GM18873 (cell line): ENCODE measurements around the gene SAMD4B.
"Not testable (repeated sequence)": the region's sequence is repeated elsewhere in the genome, so short reads cannot be mapped to it uniquely, and the experiment has no call there.

ENCODE experiments used
- ATAC-seq: cut with Tn5 transposase; IDR thresholded peaks from one replicate; pipeline ENCODE4 v1.9.1; 2021; ENCODE audit warnings: mild to moderate bottlenecking, moderate library complexity, moderate number of reproducible peaks; ENCODE audit not compliant: unreplicated experiment, low FRiP score

The SAMD4B gene

DNA sequence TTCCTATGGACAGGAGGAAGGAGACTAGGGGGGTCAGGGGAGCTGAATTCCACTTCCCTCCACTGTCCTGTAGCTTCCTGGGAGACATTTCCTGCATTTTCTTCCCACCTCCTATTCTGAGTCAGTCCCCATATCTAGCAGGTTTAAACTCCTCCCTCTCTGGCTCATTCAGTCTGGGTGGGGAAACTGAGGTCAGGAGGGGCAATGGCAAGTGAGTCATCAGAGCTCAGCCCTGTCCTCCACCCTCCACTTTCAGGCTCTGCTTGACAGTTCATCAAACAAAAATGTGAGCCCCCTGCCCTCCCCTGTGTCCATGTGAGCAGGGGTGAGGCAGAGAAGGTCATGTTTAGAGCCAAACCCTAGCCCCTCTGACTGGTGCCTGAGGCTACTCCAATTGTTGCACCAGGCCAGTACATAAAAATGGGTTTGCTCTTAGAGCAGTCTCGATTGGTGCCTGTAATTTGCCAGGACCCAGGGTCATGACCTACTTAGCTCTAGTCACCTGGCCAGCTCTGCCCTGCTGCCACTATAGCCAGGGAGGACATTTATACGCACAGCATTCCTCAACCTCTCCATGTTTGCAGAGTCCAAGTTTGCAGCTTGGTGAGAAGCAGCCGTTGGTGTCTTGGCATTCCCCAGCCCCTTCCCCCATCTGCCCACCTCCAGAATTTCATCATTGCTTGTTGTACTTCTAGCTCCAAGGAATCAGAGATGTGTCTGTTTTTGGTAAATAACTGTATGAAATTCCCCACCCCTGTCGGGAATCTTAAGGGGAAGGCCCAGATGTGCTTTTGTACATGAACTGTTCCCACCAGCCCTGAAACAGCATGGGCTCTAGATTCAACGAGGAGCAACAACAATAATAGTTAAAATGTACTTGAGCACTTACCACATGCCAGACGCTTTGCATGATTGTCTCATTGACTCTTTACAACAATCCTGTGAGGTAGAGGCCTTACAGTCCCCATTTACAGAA lies 20.7 kb downstream of the SAMD4B start:
- ATAC-seq, result no peak

DNA sequence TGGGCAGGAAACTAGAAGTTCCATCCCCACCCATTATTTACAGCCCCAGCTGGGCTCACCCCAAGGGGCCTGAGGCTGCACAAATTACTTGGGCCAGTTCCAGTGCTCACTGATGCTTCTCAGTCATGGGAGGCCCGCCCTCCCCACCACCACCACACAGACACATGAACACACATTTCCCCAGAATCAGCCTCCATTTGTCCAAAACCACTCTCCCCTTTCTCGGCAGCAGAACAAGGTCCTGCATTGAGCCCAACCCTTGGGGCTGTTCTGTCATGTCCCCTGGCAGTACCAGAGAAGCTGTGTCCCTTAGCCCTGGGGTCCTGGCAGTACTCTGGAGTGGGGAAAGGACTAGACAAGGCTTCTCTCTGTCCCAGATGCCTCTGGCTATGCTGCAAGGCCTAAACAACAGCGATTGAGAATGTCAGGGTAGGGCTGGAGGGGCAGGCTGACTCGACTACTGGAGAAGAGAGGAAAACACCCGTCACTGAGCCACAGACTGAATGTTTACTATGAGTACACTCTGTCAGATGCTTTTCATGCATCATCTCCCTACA lies 21.8 kb downstream of the SAMD4B start:
- no peak for ATAC-seq

GRCh38 chr19:39365531-39365930 lies 23.3 kb downstream of the SAMD4B start:
- ATAC-seq, result no peak

GRCh38 chr19:39369200-39369599 lies 27.0 kb downstream of the SAMD4B start:
- ATAC-seq, result no peak

DNA sequence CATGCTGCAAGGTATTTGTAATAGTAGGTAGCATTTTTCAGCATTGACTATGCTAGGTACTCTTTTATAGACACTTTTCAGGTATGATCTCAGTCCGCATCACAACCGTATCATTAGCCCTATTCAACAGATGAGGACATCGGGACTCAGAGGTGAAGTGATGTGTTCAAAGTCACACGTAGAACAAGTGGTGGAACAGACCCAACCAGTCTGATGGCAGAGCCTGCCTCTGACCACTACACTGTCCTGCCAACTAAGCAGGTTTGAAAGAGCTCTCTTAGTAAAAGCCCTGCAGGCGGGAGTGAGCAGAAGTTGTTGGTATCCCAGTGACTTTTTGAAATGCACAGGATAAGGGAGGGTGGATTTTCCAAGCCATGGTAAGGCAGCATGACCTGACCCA lies 28.5 kb downstream of the SAMD4B start:
- ATAC-seq, result no peak

DNA sequence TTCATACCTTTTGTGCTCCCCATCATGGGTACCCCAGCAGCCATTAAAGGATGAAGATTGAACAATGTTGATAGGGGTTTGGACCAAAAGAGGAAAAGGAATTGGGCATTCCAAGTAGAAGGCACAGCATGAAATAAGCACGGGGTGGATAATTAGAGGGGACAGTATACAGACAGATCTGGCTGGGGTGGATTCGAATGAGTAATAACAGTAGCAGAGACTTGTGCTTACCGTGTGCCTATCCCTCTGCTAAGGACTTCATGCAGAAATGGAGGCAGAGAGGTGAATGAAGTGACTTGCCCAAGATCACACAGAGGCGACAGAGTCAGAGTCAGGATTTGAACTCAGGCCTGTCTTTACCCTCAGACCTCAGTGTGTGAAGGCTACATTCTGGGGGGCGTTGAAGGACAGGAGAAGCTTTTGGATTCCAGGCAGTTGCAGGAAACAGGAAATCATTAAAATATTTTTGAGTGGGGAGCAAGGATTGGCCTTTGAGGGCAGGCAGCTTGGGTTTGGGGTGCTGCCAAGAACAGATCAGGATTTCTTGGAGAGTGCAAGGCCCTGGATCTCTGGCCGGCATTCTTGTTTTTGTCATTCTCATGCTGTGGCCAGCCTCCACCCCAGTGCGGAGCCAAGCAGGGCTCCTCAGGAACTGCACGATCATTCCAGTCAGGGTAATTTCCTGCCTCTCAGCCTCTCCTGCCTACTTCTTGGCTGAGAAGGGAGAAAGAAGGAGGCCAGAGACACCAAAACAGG lies 30.0 kb downstream of the SAMD4B start:
- ATAC-seq, result no peak

DNA sequence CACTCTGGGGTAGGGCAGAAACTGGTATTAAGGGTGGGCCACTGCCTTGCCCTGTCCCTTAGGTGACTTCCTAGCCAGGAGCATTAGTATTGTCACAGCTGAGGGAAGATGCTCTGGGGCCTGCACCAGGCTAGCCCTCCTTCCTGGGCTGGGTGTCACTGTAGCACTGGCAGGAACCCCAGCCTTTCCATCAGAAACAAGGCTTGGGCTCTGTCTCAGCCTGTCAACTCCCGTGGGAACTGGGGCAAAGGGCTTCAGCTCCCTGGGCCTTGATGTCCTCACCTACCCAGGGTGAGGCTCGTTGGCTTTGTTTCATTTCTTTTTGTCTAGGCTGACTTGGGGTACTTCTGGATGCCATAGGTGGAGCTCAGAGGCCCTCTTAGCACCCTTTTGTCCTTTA lies 30.7 kb downstream of the SAMD4B start:
- ATAC-seq, result no peak

DNA sequence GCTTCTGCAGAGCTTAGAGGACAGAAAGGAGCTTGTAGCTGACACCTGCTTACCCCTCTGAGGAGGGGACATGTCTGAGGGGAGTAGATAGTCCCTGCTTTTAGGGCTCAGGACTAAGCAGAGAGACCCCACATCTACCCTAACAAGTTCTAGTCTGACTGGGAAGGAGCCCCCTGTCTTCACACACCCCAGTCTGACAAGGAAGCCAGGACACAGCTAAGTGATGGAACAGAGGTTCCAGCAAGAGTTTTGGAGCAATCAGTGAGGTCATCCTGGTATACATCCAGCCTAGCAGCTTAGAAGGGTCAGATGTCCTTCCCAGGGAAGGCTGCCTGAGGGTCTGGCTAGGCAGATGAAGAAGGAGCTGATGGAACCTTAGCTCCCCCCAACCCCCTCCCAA lies 33.7 kb downstream of the SAMD4B start:
- no peak for ATAC-seq

DNA sequence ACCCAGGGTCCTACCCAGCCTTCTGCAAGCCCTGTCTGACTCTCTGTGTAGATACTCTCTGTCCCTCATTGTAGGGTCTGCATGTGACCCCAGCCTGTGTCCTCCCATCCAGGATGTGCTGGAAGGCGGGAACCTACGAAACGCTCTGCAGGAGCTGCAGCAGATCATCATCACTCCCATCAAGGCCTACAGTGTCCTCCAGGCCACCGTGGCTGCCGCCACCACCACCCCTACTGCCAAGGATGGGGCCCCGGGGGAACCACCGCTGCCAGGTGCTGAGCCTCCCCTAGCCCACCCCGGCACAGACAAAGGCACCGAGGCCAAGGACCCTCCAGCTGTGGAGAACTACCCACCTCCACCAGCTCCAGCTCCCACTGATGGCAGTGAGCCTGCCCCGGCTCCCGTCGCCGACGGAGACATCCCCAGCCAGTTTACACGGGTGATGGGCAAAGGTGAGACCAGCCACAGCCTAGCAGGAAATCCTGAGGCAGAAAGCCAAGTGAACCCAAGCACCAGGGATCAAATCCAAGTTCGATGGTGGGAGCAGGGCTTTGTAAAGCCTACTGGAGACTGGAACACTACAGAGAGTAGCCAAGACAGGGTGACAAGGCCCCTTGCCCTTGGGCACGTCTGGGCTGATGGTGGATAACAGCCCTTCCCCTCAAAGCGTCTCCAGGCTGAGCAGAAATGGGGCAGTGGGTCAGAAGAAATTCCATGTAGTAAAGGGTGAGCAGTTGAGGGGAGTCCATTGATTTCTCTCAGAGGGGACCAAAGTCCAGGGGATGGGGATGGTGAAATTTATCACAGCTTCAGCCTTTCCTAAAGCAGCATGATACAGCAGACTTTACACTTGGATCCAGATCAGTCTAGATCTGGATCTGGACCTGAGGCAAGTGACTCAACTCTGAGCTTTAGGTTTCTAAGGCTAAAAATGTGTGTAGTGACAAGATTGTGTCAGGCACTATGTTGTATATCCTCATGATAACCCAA lies 35.4 kb downstream of the SAMD4B start:
- no peak for ATAC-seq

GRCh38 chr19:39379366-39379765 lies 37.1 kb downstream of the SAMD4B start:
- not testable (repeated sequence) for ATAC-seq

DNA sequence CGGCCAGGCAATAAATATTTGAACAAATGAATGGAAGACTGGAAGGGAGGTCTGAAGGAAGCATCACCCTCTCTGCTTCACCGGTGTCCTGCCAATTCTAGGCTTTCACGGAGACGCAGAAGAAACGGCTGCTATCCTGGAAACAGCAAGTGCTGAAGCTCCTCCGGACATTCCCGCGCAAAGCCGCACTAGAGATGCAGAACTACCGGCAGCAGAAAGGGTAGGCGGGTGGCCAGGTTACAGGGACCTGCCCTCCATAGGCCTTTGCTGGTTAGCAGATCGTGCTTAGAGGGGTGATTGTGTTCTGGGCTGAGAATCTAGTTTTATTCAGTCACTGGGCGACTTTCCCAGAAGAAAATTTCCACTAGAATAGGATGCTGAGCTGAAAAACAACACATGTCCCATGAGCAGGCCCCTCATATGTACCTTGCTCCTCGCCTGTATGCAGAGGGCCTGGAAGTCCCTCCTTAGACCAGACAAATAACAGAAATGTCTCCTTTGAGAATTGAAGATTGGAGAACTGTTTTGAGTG lies 37.7 kb downstream of the SAMD4B start:
- ATAC-seq, result no peak

DNA sequence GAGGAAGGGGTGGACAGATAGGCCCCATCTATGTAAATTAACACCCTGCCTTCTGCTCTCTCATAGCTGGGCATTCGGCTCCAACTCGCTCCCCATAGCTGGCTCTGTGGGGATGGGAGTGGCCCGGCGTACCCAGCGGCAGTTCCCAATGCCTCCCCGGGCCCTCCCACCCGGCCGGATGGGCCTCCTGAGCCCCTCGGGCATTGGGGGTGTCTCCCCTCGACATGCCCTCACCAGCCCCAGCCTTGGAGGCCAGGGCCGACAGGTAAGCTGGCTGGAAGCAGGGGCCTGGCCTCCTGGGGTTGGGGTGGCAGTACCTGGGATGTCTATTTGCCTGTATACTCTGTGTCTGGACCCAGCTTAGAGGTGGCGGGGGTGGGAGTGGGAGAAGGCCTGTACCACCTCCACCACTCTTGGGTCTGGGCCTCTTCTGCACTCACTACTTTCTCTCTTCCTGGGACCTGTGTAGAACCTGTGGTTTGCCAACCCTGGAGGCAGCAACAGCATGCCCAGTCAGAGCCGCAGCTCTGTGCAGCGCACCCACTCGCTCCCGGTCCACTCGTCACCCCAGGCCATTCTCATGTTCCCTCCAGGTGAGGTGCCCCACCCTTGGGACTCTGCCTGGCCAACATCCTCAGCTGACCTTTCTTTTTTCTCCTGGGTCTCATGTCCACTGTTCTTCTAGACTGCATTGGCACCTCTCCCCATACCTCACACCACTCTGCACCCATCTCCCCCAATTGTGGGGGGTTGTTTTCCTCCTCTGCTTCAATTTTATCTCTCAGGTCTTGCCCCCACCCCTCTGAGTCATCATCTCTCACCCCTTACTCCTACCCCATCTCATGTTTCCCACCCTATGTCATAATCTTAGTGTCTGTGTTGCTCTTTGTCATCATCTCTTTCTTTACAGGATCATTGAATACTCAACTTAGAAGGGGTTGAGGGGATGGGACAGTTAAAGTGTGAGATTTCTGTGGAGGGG lies 38.6 kb downstream of the SAMD4B start:
- ATAC-seq, result no peak

DNA sequence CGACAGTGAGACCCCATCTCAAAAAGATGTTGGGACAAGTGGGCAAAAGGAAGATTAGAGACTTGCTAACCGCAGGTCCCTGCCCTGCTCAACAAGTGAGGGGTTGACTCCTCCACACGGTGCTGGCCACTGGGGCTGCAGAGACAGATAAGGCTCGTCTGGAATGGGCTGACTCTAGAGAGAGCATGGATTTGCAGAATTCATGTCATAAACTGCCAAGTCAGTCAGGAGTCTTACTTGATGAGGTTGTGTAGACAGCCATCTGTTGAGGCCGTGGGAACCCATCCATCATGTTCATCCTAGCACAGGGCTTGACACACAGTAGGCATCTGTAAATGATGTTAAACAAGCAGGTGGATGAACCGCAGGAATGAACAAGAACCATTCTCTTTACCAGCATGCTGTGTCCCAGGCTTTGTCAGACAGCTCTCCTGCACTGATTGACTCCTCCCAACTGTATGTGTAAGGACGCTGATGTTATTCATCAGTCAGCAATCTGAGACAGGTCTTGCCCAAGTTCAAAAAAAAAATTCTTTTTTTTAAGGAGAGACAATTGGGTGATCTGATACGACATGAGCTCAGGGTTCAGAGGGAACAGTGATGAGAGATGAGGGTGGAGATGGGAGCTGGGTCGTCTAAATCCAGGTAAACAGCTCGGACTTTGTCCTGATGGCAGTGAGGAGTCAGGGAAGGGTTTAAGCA lies 39.8 kb downstream of the SAMD4B start:
- no peak for ATAC-seq

DNA sequence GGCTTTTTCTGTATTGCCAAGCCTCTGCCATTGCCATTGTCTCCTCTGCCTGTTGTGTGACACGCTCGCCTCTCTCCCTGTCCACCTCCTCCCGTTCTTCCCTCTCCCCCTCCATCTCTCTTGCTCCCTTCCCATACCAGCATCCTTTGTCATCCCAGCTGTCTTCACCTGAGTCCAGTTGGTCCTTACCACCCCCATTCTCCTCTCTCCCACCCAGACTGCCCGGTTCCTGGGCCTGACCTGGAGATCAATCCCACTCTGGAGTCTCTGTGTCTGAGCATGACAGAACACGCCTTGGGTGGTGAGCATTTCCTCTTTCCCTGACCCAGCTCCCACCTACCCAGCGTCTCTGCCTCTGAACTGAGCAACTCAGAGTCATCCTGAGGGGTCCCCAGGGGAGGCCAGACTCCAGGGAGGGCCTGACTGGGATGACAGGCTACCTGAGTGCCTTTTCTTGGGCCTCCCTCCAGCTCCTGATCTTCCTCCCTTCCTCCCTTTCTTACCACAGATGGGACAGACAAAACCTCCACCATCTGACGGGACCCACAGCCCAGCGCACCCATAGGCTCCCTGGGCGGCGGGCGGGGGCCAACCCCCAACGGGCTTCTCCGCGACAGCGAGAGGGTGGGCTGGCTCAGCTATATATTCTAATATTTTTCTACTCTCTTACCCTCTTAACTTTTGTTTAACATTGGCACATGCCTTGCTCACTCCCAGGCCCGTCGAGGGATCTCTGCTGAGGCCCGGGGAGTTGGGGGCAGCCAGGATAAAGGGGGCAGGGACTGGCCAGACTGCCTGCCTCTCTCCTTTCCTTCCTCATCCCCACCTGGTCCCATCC lies 41.0 kb downstream of the SAMD4B start:
- no peak for ATAC-seq

DNA sequence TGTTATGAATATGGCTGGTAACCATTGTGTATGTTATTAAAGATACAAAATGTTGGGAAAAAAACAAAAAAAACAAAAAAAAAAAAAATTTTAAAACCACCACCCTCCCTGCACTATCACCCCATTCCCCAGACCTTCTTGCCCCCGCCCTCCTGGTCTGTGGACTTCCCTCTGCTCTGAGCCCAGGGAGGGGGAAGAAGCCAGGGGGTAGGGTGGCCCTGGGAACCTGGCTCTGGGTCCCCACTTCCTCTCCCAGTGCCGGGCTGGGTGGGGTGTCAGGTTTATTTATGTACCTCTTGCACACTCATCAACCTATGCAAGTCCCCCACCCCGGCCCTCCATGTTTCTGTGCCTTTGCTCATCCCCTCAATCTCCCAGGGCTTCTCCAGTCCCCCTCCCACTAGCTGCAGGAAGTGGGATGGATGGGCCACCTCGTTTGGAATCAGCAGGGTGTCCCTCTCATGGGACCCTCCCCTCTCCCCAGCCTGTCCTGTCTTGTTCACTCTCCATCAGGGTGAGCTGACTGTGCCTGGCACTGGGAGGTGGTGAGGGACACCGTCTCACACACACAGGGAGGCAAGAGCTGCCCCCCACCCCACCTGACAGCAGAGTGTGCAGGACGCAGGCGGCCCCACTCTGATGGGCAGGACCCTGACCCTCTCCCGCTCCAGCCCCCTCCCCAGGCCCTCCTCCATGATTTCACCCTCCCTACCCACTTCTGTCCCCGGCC lies 42.8 kb downstream of the SAMD4B start:
- no peak for ATAC-seq

GRCh38 chr19:39385629-39386411 lies 43.6 kb downstream of the SAMD4B start:
- no peak for ATAC-seq
